Activated CD8-positive, alpha-beta memory T cell treated with anti-CD3 and anti-CD28 coated beads, Interleukin-2, amount 50 U/mL, for 1 hour (primary cell): Measurements from ENCODE around the gene TMEM232.
"Not testable (repeated sequence)": the region's sequence is repeated elsewhere in the genome, so short reads cannot be mapped to it uniquely, and the experiment has no call there.

Experiments used
- DNase-seq: peaks from one replicate; pipeline ENCODE4 v3.0.0-alpha.2; 2020; ENCODE audit errors: extremely low read depth

The TMEM232 gene

DNA sequence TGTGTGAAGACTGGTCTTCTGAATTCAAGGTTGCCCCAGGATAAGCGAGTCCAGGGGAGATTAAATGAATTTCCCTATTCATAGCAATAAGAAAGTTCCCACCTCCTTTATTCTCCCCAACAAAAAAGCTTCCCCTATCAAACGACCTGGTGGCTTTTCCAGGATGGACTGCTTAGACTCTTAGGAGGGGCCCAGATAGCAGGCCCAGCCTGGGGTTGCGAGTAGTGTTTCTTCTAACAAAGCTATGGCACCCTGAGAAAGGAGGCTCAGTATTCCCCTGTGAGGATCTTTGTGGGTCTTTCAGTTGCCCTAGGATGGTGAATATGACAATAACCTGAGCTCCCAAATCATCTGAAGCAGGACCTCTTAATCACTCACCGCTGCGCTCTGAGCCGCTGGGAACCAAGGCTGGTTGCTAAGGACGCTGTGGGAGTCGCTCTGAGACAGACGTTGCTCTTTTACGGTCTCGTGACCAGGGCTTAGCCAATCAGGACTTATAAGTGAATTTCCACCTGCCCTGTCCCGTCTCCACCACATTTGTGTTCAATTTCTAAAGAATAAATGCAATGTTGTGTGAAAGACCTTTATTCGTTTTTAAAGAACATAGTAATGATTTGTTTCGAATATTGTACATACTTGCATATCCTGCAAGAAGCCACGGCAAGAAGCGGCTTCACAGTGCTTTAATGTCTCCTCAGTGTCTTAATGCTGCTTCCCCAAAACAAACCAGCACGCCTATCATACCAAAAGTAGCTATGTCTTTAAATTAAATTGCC is at the start of gene TMEM232:
Gene TMEM232 (minus strand): TSS at position 423 of the 776 bp plus-strand sequence. CDS start 59,319 bp downstream, outside the sequence.
- DNase-seq, result peak; percentile 42

DNA sequence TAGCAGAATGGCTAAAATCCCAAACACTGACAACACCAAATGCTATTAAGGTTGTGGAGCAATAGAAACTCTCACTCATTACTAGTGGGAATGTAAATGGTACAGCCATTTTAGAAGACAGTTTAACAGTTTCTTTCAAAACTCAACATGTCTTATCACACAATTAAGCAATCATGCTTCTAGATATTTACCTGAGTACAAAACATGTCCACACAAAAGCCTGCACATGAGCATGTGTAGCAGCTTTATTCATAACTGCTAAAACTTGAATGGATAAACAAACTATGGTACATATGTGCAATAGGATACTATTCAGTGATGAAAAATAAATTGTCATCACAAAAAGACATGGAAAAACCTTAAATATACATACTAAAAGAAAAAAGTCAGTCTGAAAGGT is 43.8 kb upstream of the TMEM232 start:
- no peak for DNase-seq

DNA sequence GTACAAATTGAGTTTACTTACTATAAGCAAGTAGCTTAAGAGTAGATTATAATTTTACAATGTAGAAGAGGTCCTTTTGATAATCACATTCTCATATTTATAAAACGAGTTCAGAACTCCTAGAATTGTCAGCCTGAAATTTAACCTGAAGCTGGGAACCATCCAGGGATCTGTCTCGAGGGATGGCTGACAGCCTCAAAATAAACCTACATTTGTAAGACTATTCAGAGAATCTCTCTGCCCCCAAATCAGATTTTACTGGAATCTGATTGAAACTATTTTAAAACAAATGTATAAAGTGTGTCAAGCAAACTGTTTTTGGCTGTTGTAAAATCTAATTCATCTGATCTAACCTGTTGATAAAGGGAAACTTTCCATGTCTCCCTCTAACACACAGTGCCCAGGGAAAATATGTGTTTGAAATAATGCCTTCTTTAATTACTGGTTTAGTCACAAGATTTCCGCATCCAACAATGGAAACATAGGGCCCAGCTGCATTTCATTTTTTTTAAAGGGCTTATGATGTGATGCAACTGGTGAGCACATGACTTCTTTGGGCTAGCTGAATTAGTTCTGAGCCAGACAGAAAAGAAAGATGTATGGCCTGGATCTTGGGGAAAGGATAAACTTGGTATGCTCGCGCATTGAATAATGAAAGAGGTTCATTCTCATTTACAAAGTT is 42.7 kb upstream of the TMEM232 start:
- no peak for DNase-seq

DNA sequence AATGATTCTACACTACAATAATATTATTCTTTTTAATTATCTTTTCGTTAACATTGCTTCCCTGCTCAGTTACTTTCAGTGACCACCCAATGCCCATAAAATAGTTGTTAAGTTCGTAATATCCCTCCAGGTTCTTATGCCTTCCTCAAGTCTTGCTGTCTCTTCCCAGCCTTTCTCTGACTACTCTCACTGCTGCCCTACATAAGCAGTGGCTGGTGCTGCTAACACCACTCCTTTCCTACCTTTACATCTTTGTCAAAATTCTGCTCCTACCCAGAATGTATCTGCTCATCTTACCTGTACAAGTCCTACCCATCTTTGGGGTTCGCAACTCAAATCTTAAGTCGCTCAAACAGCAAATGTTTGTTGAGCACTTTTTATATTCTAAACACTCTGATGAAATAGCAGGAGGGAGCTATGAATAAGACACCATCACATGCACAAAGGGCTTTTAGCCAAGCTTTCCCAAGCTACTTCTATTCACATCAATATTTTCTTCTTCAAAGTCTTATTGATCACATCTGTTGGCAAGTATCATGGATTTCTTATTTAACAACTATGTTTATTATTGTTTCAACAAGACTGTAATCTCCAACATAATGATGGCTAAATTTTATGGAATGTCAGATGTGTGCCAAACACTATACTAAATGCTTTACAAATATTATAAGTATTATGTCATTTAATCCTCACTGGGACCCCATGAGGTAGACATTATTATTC is 41.8 kb upstream of the TMEM232 start:
- no peak for DNase-seq

DNA sequence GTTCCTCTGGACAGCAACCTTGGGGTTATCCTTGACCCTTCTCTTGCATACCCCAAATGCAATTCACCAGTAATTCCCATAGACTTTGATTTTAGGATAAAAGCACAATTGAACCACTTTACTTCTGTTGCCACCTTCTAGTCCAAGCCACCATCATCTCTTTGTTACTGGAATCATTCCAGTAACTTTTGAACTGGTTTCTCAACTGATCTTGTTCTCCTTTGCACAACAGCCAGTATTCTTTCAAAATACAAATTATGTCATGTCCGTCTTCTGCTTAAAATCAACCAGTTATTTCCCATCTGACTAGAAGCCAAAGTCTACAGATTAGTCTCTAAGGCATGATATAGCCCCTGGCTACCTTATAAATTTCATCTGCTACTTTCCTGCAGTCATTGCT is 33.7 kb upstream of the TMEM232 start:
- DNase-seq, result no peak

DNA sequence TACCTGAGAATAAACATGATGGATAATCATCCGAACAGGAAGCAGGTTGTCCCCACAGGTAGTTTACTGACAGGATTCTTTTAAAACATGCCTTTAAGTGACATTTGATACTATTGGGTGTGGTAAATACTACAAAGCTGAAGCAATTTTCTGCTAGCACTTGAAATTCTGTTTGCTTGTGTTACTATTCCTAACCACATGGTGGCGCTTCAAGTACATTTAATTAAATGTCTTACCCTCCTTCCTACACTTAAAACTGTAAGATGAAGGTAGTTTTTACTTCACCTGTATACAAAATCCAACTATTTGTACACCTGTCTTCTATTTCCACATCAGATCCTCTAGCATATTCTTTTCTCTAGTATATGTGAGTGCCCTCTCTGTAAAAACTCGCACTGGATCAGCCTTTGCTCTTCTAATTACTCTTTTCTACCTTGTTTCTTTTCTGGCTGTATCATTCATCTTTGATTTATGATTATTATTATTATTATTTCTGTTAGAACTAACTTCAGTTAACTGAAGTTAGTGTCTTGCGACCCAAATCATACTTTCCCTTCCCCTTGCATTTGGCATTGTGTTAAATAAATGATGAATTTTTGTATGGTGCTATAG is 30.8 kb upstream of the TMEM232 start:
- DNase-seq, result no peak

DNA sequence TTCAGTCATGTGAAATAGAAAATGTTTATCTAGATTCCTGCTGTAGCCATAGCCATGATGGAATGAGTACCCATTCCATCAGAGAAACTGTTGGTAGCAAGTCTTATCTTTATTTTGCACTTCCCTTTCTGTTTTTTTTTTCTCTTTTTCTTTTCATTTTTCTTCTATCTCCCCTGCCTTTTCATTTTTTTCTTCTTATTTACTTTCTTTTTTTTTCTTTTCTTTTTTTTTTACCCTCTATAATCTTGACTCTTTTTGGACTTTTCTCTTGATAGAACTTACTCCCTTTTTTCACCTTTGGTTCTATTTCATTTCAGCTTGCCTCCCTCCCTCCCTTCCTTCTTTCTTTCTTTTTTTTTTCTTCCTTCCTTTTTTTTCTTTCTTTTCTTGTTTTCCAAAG is 27.7 kb upstream of the TMEM232 start:
- DNase-seq, result no peak

DNA sequence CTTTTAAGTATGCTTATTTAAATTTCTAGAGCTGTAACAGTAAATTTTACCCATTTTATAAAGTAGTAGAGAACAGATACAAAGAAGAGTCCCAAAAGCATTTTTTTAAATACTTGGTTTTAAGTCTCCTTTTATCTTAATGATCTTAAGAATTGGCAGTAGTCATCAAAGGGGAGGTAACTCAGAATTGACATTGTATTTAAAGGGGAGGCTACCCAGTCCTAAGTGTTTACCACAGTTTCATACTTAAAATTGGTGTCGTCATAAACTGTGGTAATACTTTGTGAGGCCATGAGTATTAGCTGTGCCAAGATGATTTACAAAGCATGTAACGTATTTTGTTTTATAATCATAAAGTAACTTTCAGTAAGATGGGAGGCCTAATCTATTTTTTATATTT is 27.1 kb upstream of the TMEM232 start:
- DNase-seq, result no peak

DNA sequence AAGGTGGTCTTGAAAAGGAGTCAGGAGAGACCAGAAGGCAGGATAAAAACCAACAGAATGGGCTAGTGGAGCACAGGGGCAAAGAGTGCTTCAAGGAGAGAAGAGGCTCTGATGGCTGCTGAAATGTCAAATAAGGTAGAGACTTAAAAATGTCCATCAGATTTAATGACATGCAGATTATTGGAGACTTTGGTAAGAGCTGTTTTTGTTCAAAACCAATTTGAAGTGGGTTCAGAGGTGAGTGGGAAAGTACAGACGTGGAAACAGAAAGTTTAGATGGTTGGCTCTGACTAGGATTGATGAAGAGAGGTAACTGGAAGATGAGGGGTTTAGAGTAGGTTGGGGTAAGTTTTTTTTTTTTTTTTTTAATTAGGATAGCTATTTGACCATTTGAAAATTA is 26.5 kb upstream of the TMEM232 start:
- DNase-seq, result no peak

DNA sequence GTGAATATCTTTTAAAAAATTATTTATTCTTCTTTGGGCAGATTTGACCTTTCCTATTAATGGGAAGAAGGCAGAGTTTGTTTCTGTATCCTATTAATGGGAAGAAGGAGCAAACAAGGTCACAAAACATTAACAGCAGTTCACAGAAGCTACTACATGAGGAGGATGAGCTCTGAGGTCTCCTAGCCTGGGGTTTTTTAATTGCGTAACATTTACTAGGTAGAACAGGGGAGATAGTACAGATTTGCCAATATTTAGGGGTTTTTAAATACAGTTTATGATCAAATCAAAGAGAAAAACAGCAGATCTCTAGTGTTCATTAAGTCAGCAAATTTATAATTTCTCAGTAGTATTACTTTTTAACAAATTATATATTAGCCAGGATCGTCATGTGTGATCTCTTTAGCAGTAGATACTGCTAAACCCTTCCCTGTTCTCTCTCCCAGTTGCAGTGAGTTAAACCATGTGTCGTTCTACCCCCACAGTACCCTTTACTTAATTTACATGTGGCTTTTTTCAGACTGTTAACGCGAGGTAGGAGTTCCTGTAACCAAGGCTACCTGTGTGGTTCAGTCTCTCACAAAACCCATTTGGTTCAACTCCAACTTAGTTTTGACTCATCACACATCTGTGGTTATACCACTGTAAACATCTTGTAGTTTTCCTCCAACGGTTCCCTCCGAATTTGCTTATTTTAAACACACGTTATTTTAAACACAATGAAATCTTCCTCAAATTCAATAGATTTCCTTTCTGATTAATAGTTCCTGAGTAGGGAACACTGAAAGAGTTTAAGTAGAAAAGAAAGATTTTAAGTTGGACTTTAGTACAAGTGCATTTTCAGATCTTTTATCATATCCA is 25.7 kb upstream of the TMEM232 start:
- no peak for DNase-seq

DNA sequence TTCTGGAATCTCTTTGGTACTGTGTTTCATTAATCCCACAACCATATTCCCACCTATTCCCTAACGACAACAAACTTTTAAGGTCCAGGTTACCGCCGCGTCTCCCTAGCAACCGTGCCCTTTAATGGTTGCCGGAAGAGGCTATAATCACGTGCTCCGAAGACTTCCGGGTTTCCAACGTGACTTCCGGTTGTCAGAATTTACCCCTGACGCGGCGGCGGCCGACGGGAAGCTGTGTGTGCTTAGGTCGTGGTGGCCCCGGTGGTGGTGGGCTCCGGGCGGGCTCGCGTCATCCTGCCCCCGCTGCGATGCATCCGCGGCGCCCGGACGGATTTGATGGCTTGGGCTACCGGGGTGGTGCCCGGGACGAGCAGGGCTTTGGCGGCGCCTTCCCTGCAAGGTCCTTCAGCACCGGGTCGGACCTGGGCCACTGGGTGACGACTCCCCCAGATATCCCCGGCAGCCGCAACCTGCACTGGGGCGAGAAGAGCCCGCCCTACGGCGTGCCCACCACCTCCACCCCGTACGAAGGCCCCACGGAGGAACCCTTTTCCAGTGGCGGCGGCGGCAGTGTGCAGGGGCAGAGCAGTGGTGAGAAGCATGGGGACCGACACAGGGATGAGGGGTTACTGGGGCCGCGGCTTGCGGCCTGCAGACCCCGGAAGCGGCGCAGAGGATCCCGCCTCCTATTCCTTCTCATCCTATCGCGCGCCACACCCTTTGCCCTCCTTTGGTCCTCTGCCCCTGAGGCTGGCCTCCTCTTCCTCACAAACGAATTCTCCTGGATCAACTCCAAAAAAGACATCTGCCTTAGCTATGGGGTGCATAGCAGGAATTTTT is 12.6 kb upstream of the TMEM232 start, which contains the start of gene SLC25A46:
Gene SLC25A46 (plus strand): TSS at position 196 of the 840 bp plus-strand sequence. CDS start 113 bp downstream, at position 309.
- peak; percentile 65 for DNase-seq

DNA sequence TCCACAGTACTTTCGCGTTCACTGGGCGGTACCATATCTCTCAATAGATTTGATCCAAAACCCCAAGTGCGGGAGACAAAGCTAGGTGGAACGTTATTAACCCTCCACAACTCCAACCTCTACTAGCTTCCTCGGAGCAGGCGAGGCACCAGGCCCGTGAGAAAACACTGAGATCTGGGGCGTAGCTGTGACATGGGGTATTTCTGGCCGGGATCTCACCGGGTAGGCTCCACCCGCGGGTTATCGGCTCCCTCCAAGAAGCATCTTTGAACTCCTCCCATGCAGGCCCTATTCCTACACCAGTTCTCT is 12.0 kb upstream of the TMEM232 start:
- no peak for DNase-seq

DNA sequence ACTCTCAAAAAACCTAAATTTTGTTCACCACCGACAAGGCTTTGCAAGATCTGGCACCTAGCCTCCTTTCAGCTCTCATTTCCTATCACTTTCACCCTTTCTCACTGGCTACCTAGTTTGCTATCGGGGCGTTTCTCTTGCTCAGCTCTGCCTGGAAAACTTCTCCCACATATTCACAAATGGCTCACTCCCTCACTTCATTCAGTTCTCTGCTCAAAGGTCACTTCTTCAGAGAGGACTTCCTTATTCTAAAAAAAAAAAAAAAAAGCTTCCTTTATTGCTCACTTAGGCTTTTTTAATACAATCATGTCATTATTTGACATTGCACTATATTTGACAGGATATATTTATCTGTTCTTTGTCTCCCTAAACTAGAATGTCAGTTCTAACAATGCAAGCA is 10.3 kb upstream of the TMEM232 start:
- no peak for DNase-seq

DNA sequence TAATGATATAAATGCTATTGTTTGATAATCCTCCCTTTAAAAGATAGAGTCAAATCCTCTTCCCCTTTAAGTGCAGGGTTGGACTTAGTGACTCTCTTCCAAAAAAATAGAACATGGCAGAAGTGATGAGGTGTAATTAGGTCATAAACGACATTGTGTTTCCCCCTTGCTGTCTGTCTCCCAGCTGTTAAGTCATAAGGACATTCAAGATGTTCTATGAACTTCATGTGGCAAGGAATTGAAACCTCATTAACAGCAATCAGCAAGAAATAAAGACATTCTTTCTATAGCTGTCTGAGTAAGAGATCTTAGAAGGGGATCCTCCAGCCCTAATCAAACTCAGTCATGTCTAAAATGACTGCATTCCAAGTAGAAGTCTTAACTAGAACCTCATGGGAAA is 9.1 kb upstream of the TMEM232 start:
- no peak for DNase-seq

DNA sequence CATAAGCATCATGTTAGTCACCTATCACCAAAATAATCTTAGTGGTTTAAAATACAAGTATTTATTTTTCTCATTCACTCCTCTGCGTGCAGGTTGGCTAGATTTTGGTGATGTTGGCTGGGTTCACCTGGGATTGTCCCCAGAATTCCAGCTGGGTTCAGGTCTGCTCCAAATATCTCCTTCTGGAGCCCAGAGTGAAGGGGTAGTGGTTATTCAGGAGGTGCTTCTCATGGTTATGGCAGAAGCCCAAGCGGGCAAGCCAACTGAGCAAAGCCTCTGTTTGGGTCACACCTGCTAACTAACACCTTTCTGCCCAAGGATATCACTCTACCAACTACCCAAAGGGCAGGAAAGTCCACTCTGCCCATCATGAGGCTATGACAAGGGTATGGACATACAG is 7.6 kb upstream of the TMEM232 start:
- no peak for DNase-seq

DNA sequence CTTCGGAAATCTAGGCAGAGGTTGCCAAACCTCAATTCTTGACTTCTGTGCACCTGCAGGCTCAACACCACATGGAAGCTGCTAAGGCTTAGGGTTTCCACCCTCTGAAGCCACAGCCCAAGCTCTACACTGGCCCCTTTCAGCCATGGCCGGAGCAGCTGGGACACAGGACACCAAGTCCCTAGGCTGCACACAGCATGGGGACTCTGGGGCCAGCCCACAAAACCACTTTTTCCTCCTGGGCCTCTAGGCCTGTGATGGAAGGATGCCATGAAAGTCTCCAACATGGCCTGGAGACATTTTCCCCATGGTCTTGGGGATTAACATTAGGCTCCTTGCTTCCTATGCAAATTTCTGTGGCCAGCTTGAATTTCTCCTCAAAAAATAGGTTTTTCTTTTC is 5.0 kb upstream of the TMEM232 start:
- DNase-seq, result not testable (repeated sequence)

DNA sequence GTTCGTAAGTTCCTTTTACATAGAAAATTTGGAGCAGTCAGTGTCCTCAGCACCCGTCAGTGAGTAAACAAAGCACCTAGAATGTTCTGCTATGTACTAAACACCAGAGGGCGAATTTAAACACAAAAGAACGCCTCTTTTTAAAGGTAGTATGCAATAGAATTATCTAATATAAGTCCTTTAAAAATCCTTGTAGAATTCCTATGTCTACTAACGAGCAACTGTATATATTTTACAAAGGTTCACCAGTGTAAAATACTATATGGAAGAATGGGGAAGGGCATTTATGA is 499 bp upstream of the TMEM232 start:
- no peak for DNase-seq

DNA sequence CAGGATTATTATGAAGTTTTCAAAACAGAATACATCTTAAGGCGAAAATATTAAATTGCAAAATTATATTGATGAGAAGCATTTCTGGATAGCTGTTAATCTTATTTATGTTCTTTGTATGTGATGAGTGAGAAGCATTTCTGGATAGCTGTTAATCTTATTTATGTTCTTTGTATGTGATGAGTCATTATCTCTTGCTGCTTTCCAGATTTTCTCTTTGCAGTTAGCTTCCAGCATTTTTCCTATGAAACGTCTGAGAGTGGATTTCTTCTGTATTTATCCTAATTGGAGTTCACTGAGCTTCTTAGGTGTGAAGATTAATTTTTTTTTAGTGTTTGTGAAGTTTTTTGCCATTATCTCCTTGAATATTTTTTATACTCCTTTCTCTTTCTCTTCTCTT is 8.2 kb downstream of the TMEM232 start:
- no peak for DNase-seq

DNA sequence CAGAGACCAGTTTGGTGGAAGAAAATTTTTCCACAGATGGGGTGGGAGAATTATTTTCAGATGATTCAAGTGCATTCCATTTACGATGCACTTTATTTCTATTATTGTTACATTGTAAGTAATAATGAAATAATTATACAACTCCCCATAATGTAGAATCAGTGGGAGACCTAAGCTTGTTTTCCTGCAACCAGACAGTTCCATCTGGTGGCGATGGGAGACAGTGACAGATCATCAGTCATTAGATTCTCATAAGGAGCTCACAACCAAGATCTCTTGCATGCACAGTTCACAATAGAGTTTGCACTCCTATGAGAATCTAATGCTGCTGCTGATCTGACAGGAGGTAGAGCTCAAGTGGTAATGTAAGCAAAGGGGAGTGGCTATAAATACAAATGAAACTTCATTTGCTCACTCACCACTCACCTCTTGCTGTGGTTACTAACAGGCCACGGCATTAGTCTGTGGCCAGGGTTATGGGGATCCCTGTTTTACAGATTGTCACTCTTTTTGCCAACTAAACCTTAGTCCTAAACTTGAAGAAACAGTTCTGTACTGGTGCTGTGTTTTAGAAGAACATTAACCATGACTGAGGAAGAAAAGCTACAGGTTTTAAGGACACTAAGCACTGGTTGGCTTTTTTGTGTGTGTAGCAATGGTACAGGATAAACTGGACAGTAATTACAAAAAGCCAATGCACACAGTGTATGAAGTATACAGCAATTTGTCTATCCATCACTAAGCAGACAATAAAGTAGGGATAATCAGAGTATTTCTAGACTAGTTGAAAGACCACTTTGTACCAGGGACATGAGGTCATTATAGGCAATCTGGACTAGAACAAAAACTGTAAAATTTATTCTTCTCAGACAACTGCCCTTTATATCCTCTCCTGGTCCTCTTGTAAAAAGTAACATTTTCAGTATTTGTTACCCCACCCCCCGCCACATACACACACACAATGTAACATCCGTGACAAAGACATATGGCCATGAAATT is 9.9 kb downstream of the TMEM232 start:
- no peak for DNase-seq
